ENCODE results near the gene NPFF.
"Not testable (repeated sequence)": the region's sequence is repeated elsewhere in the genome, so short reads cannot be mapped to it uniquely, and the experiment has no call there.

NPFF gene, protein sequence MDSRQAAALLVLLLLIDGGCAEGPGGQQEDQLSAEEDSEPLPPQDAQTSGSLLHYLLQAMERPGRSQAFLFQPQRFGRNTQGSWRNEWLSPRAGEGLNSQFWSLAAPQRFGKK

DNA sequence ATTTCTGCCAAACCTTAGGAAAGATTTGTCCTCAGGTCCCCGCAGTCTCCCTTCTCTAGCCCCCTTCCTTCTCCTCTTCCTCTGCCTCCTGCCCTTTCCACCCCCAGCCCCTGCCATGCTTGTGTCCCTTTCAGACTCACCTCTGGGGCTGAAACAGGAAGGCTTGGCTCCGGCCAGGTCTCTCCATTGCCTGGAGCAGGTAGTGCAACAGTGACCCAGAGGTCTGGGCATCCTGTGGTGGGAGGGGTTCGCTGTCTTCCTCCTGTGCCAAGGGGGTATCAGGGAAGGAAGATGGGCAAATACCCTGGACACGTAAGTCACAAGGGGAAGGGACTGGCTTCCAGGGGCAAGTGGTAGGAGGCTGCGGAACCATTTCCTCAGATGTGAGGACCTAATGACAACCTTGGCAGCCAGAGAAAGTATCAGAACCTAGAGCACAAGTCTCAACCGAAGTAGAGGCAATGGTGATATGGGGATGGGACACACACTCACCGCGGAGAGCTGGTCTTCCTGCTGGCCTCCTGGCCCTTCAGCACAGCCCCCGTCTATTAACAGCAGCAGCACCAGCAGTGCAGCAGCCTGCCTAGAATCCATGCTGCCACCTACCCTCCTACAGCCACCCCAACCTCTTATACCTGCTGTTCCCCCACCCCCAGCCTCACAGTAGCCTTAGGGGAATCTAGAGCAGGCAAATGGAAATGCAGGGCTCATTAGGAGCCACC lies at the start of gene NPFF:
Gene NPFF (minus strand): TSS at position 604 of the 722 bp plus-strand sequence. CDS start 10 bp downstream, at position 594.
- DNase-seq (ENCODE audit: extremely low spot score), result no peak
- ChIA-PET CTCF (interaction anchor here (0.7 to 6.5 kb wide), 11 partner anchors 7 to 186 kb away, joined by 3 to 87 read pairs (median 23); partner anchors contain the start of genes MAP3K12 and TARBP2), POLR2A (no interaction called here)
- TF ChIP-seq, protein P1, sequence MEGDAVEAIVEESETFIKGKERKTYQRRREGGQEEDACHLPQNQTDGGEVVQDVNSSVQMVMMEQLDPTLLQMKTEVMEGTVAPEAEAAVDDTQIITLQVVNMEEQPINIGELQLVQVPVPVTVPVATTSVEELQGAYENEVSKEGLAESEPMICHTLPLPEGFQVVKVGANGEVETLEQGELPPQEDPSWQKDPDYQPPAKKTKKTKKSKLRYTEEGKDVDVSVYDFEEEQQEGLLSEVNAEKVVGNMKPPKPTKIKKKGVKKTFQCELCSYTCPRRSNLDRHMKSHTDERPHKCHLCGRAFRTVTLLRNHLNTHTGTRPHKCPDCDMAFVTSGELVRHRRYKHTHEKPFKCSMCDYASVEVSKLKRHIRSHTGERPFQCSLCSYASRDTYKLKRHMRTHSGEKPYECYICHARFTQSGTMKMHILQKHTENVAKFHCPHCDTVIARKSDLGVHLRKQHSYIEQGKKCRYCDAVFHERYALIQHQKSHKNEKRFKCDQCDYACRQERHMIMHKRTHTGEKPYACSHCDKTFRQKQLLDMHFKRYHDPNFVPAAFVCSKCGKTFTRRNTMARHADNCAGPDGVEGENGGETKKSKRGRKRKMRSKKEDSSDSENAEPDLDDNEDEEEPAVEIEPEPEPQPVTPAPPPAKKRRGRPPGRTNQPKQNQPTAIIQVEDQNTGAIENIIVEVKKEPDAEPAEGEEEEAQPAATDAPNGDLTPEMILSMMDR (IDR thresholded peaks at IDR 0.05; ENCODE audit: control extremely low read depth, extremely low read depth, low read depth, missing control alignments), result no peak

DNA sequence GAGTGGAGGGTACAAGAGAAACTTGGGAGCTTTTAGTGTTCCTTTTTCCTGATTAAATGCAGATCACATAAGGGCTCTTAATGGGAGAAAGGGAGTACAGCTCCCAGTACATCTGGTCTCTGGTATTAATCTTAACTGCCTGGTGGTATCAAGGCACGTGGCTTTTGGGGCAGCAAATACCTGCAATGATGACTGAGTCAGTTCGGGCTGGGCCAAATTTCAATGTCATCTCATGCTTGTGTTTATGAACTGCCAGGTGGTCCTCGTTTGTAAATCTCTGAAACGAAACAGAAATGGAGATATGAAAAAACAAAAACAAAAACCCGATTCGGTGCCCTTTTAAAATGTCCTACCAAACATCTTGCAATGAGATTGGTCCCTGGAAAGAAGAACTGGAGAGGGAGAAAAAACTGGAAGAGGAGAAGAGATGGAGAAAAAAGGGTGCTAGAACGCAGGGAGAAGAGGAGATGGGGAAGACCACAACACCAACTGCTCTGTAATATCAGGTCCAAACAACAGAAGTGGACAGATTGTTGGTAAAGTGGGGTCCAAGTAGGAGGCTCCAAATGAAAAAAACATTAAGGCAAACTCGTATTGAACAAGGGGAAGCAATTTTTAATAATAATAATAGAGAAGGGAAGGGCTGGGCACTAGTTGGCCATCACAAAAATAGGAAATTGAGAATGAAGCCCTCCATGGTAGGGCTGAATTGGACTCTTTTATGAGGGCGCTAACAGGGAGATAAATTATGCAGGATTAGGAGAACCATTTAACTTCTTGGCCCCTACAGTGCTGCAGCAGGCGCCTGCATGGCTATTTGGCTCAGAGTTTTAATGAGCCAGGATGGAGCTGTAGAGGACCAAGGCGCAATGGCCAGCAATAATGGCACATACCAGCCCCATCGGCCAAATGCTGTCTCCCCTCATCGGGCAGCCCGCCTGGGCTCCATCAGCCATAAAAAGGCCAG lies 45.4 kb upstream of the NPFF start:
- DNase-seq (ENCODE audit: extremely low spot score), result no peak
- CTCF ChIA-PET, result interaction anchor here (0.8 to 7.9 kb wide), 7 partner anchors 9 to 194 kb away, joined by 3 to 39 read pairs (median 11); partner anchors contain the start of gene ATP5MC2
- POLR2A ChIA-PET, result no interaction called here
- TF ChIP-seq, protein P1 (IDR thresholded peaks at IDR 0.05; ENCODE audit: control extremely low read depth, extremely low read depth, low read depth, missing control alignments), result no peak

DNA sequence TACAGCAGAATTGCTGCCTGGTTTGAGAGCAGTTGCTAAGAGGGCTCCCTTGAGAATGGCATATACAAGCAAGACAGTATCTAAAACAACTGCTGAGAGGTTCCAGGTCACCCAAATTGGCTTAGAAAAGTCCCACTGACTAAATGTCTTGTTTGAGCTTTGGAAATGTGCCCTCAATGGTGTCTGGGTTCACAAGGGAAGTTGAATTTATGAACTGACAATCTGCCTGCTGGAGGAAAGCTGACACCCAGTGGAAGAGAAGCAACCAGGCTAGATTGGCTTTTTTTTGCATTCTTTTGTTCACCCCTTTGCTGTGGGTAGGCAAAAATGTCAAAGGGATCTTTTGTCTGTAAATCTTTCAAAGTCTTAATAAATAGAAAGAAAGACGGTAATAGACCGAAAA lies 44.6 kb upstream of the NPFF start:
- POLR2A ChIA-PET, result no interaction called here
- peak; percentile 30 for DNase-seq (ENCODE audit: extremely low spot score)
- TF ChIP-seq, protein P1 (IDR thresholded peaks at IDR 0.05; ENCODE audit: control extremely low read depth, extremely low read depth, low read depth, missing control alignments), result peak; percentile 2
- CTCF ChIA-PET, result interaction anchor here (1.3 to 3.1 kb wide), 7 partner anchors 8 to 195 kb away, joined by 3 to 18 read pairs (median 10); partner anchors contain the start of gene ATP5MC2

DNA sequence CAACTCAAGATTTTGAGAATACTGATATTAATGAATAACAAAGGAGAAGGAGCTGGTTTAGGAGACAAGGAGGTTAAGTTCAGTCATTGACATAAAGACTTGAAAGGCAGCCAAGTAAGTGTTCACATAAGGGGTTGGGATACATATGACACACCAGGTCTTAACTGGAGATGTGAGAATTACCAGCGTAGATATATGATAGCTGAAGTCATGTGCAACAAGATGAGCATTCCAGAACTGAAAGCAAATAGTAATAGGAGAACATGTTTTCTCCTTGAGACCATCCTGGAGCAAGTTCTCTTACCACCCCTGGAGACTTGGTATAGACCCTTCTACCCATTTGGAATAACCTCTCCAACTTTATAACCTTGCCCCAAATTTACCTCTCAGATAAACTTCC lies 43.3 kb upstream of the NPFF start:
- no peak for DNase-seq (ENCODE audit: extremely low spot score)
- POLR2A ChIA-PET, result no interaction called here
- TF ChIP-seq, protein P1 (IDR thresholded peaks at IDR 0.05; ENCODE audit: control extremely low read depth, extremely low read depth, low read depth, missing control alignments), result no peak
- CTCF ChIA-PET, result interaction anchor here (1.4 to 3.1 kb wide), 6 partner anchors 11 to 196 kb away, joined by 3 to 18 read pairs (median 8); partner anchors contain the start of gene ATP5MC2

DNA sequence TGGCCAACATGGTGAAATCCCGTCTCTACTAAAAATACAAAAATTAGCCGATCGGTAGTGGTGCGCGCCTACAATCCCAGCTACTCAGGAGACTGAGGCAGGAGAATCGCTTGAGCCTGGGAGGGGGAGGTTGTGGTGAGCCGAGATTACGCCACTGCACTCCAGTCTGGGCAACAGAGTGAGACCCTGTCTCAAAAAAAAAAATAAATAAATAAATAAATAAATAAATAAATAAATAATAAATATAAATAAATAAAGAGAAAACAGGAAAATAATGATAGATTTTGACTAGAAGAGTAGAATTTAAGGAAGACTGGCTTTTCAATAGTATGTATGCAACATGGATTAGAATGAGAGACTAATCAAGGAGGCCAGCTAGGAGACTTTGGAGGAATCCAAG lies 42.8 kb upstream of the NPFF start:
- CTCF ChIA-PET, result interaction anchor here (1.6 to 3.1 kb wide), 5 partner anchors 11 to 196 kb away, joined by 3 to 18 read pairs (median 10); partner anchors contain the start of gene ATP5MC2
- POLR2A ChIA-PET; DNase-seq (ENCODE audit: extremely low spot score): not testable (repeated sequence)

DNA sequence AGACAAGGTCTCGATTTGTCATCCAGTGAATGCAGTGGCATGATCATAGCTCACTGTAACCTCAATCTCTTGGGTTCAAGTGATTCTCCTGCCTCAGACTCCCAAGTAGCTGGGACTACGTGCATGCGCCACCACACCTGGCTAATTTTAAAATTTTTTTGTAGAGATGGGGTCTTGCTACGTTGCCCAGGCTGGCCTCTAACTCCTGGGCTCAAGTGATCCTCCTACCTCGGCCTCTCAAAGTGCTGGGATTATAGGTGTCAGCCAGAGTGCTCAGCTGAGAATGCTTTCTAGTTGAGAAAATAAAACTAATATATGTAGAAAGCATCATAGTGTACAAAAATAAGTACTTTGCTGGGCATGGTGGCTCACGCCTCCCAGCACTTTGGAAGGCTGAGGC lies 41.1 kb upstream of the NPFF start:
- CTCF ChIA-PET, result interaction anchor here (1.1 to 2.0 kb wide), 5 partner anchors 14 to 197 kb away, joined by 3 to 9 read pairs (median 5); partner anchors contain the start of gene ATP5MC2
- DNase-seq (ENCODE audit: extremely low spot score); POLR2A ChIA-PET: not testable (repeated sequence)

DNA sequence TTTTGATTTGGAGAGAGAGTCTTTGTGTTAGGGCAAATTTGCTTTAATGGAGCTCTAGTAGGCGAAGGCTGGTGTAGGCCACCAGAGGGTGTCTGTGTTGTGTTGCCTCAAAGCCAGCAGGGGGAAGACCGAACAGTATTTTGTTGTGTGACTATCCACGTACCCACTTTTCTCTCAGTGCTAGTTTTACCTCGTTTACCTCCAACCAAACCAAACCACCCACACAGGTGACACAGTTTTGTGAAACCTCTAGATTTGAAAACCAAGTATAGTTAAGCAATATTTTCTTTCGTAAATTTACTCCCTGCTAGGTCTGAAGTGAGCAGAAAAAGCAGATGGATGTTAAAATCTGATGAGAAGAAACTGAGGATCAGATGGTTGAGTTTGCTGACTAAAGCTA lies 36.3 kb upstream of the NPFF start:
- POLR2A ChIA-PET, result interaction anchor here (1.0 to 1.6 kb wide), 2 partner anchors 132 to 200 kb away, joined by 3 to 6 read pairs; partner anchors contain the start of gene ATP5MC2
- peak; percentile 78 for DNase-seq (ENCODE audit: extremely low spot score)
- CTCF ChIA-PET, result interaction anchor here (0.6 to 8.8 kb wide), 59 partner anchors 8 to 232 kb away, joined by 3 to 213 read pairs (median 5); partner anchors contain the start of genes ATP5MC2, CALCOCO1 and TARBP2
- TF ChIP-seq, protein P1 (IDR thresholded peaks at IDR 0.05; ENCODE audit: control extremely low read depth, extremely low read depth, low read depth, missing control alignments), result peak; percentile 75
